HepG2 (cell line): ENCODE data around the gene LURAP1L. TPM values are rescaled to one million over a fixed set of nuclear protein-coding genes. Genes with fewer than 3 reads are reported as not detected.
A peak's percentile ranks its signal among the peaks of the same experiment; 100 is the strongest.

Experiments used
- ARNT2 ChIP-seq: sonication (generic); formaldehyde crosslinking; IDR thresholded peaks from 2 replicates; pipeline ENCODE4 v1.8.0; 2022; ENCODE audit warnings: mild to moderate bottlenecking, low read depth, missing genetic modification reagents, moderate library complexity
- CREM ChIP-seq, 2 experiments: sonication (generic) in 1 of 2; formaldehyde crosslinking in 1 of 2; IDR thresholded peaks; 2 replicates each; pipeline versions ENCODE4 v1.4.0 to v1.6.1; 2016 to 2020; ENCODE audit warnings: antibody characterized with exemption in 1 of 2, mild to moderate bottlenecking in 1 of 2, missing genetic modification reagents in 1 of 2
- EED ChIP-seq: sonication (generic); formaldehyde crosslinking; IDR thresholded peaks from 2 replicates; pipeline ENCODE4 v1.5.0; 2020; ENCODE audit warnings: mild to moderate bottlenecking, missing genetic modification reagents
- ESRRA ChIP-seq: sonication (generic); formaldehyde crosslinking; IDR thresholded peaks from 2 replicates; pipeline ENCODE4 v1.5.1; 2020; ENCODE audit warnings: mild to moderate bottlenecking, low read depth, missing genetic modification reagents
- FOXK2 ChIP-seq: fragments of 450-650 bp; IDR thresholded peaks from 2 replicates; pipeline ENCODE4 v1.6.1; 2016
- FOXM1 ChIP-seq: sonication (generic); formaldehyde crosslinking; IDR thresholded peaks from 2 replicates; pipeline ENCODE4 v1.5.0; 2020; ENCODE audit warnings: missing genetic modification reagents
- GATAD2A ChIP-seq: IDR thresholded peaks from 2 replicates; pipeline ENCODE4 v1.6.1; 2016
- JARID2 ChIP-seq: sonication (generic); formaldehyde crosslinking; IDR thresholded peaks from 2 replicates; pipeline ENCODE4 v1.8.1; 2023; ENCODE audit warnings: missing genetic modification reagents, inconsistent platforms; ENCODE audit not compliant: insufficient replicate concordance
- NCOA2 ChIP-seq: sonication (generic); formaldehyde crosslinking; IDR thresholded peaks from 2 replicates; pipeline ENCODE4 v1.8.0; 2022; ENCODE audit warnings: inconsistent platforms
- NFRKB ChIP-seq: fragments of 450-650 bp; IDR thresholded peaks from 2 replicates; pipeline ENCODE4 v1.6.1; 2017
- SMARCE1 ChIP-seq: fragments of 450-650 bp; IDR thresholded peaks from 2 replicates; pipeline ENCODE4 v1.6.1; 2017; ENCODE audit warnings: borderline replicate concordance
- TAF1 ChIP-seq: sonication (generic); formaldehyde crosslinking; IDR thresholded peaks from 2 replicates; pipeline ENCODE4 v1.4.0; 2020; ENCODE audit warnings: missing genetic modification reagents
- ZFP36 ChIP-seq: fragments of 150-350 bp; IDR thresholded peaks from 2 replicates; pipeline ENCODE4 v1.6.1; 2018; ENCODE audit warnings: borderline replicate concordance, low read length, low read depth; ENCODE audit not compliant: partially characterized antibody
- ZFP37 ChIP-seq: sonication (generic); formaldehyde crosslinking; IDR thresholded peaks from 2 replicates; pipeline ENCODE4 v1.4.0; 2020; ENCODE audit warnings: missing genetic modification reagents, borderline replicate concordance
- ZKSCAN1 ChIP-seq: fragments of 150-350 bp; IDR thresholded peaks from 2 replicates; pipeline ENCODE4 v1.6.1; 2014; ENCODE audit warnings: low read length
- ZNF136 ChIP-seq: sonication (generic); formaldehyde crosslinking; IDR thresholded peaks from 2 replicates; pipeline ENCODE4 v1.8.1; 2022; ENCODE audit warnings: low read depth, mild to moderate bottlenecking, moderate library complexity, missing genetic modification reagents
- ZNF207 ChIP-seq: fragments of 450-650 bp; IDR thresholded peaks from 2 replicates; pipeline ENCODE4 v1.6.1; 2016; ENCODE audit warnings: antibody characterized with exemption, borderline replicate concordance
- ZNF451 ChIP-seq: sonication (generic); formaldehyde crosslinking; IDR thresholded peaks from 2 replicates; pipeline ENCODE4 v1.5.0; 2020; ENCODE audit warnings: mild to moderate bottlenecking, missing genetic modification reagents
- ZNF550 ChIP-seq: sonication (generic); formaldehyde crosslinking; IDR thresholded peaks from 2 replicates; pipeline ENCODE4 v1.4.0; 2020; ENCODE audit warnings: mild to moderate bottlenecking, missing genetic modification reagents, borderline replicate concordance
- ZNF720 ChIP-seq: sonication (generic); formaldehyde crosslinking; IDR thresholded peaks from 2 replicates; pipeline ENCODE4 v1.4.0; 2020; ENCODE audit warnings: missing genetic modification reagents
- ZNF816 ChIP-seq: sonication (generic); formaldehyde crosslinking; IDR thresholded peaks from 2 replicates; pipeline ENCODE4 v1.8.0; 2022; ENCODE audit warnings: missing genetic modification reagents, mild to moderate bottlenecking, borderline replicate concordance
- ZSCAN30 ChIP-seq: sonication (generic); formaldehyde crosslinking; IDR thresholded peaks from 2 replicates; pipeline ENCODE4 v1.5.0; 2020; ENCODE audit warnings: mild to moderate bottlenecking, missing genetic modification reagents
- polyA plus RNA-seq, 8 experiments: library from polyadenylated mRNA; depleted of rRNA in 3 of 8; stranded (reverse) in 7 of 8; unstranded in 1 of 8; fragments of >200 nt; fragmentation: Illumina TruSeq in 4 of 8; extraction: Trizol in 4 of 8; gene quantifications; 2 replicates each; pipeline versions ENCODE4 v1.2.1 to v1.2.3, GENCODE V29; 2011 to 2016; ENCODE audit warnings: low read depth in 4 of 8, missing spikeins in 1 of 8, mixed read lengths in 1 of 8; ENCODE audit not compliant: insufficient read depth in 1 of 8
- total RNA-seq, 5 experiments: library from RNA; depleted of rRNA; stranded (reverse); fragments of >200 nt; fragmentation: Illumina TruSeq; extraction: Trizol; gene quantifications; 2 replicates each; pipeline ENCODE4 v1.2.3, GENCODE V29; 2016; ENCODE audit warnings: low read depth in 1 of 5
- TF ChIP-seq, protein P1 (sequence below): sonication (generic); formaldehyde crosslinking; IDR thresholded peaks from 2 replicates; pipeline ENCODE4 v1.4.0; 2020; ENCODE audit warnings: mild to moderate bottlenecking, missing genetic modification reagents
- TF ChIP-seq, protein P2 (sequence below): sonication (generic); formaldehyde crosslinking; IDR thresholded peaks from 2 replicates; pipeline ENCODE4 v1.5.0; 2020; ENCODE audit warnings: mild to moderate bottlenecking, missing genetic modification reagents
- TF ChIP-seq, protein P3 (sequence below): sonication (generic); formaldehyde crosslinking; IDR thresholded peaks from 2 replicates; pipeline ENCODE4 v1.5.1; 2020; ENCODE audit warnings: mild to moderate bottlenecking, missing genetic modification reagents, borderline replicate concordance

The LURAP1L gene
- total and polyA plus RNA-seq, 2 of the 13 experiments (the other 11 are each of a cell fraction or from before 2014, with no cell fraction given): 6.7 to 16.6 TPM

- TF ChIP-seq ESRRA (no peak), SMARCE1 (no peak), FOXM1 (CRISPR knock-in tag) (no peak), NFRKB (no peak), FOXK2 (no peak), ZNF816 (CRISPR knock-in tag) (no peak; the same call in 1 of the 2 replicates), ZNF720 (no peak), CREM (IDR thresholded peaks at IDR 0.05) (peak; percentile 61), CREM (CRISPR knock-in tag; IDR thresholded peaks at IDR 0.05) (no peak), ZNF136 (CRISPR knock-in tag) (no peak), GATAD2A (CRISPR knock-in tag) (peak; percentile 93), ZNF451 (CRISPR knock-in tag) (no peak), ZSCAN30 (no peak), ZFP36 (no peak), TAF1 (CRISPR knock-in tag) (no peak), JARID2 (CRISPR knock-in tag) (no peak), EED (CRISPR knock-in tag) (no peak), ZNF550 (CRISPR knock-in tag) (no peak), NCOA2 (peak; percentile 74), ZNF207 (no peak), ZFP37 (no peak), ARNT2 (no peak), ZKSCAN1 (no peak)
- TF ChIP-seq, protein P1, sequence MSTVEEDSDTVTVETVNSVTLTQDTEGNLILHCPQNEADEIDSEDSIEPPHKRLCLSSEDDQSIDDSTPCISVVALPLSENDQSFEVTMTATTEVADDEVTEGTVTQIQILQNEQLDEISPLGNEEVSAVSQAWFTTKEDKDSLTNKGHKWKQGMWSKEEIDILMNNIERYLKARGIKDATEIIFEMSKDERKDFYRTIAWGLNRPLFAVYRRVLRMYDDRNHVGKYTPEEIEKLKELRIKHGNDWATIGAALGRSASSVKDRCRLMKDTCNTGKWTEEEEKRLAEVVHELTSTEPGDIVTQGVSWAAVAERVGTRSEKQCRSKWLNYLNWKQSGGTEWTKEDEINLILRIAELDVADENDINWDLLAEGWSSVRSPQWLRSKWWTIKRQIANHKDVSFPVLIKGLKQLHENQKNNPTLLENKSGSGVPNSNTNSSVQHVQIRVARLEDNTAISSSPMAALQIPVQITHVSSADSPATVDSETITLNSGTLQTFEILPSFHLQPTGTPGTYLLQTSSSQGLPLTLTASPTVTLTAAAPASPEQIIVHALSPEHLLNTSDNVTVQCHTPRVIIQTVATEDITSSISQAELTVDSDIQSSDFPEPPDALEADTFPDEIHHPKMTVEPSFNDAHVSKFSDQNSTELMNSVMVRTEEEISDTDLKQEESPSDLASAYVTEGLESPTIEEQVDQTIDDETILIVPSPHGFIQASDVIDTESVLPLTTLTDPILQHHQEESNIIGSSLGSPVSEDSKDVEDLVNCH (CRISPR knock-in tag): no peak
- TF ChIP-seq, protein P2, sequence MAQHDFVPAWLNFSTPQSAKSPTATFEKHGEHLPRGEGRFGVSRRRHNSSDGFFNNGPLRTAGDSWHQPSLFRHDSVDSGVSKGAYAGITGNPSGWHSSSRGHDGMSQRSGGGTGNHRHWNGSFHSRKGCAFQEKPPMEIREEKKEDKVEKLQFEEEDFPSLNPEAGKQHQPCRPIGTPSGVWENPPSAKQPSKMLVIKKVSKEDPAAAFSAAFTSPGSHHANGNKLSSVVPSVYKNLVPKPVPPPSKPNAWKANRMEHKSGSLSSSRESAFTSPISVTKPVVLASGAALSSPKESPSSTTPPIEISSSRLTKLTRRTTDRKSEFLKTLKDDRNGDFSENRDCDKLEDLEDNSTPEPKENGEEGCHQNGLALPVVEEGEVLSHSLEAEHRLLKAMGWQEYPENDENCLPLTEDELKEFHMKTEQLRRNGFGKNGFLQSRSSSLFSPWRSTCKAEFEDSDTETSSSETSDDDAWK (CRISPR knock-in tag): no peak
- TF ChIP-seq, protein P3, sequence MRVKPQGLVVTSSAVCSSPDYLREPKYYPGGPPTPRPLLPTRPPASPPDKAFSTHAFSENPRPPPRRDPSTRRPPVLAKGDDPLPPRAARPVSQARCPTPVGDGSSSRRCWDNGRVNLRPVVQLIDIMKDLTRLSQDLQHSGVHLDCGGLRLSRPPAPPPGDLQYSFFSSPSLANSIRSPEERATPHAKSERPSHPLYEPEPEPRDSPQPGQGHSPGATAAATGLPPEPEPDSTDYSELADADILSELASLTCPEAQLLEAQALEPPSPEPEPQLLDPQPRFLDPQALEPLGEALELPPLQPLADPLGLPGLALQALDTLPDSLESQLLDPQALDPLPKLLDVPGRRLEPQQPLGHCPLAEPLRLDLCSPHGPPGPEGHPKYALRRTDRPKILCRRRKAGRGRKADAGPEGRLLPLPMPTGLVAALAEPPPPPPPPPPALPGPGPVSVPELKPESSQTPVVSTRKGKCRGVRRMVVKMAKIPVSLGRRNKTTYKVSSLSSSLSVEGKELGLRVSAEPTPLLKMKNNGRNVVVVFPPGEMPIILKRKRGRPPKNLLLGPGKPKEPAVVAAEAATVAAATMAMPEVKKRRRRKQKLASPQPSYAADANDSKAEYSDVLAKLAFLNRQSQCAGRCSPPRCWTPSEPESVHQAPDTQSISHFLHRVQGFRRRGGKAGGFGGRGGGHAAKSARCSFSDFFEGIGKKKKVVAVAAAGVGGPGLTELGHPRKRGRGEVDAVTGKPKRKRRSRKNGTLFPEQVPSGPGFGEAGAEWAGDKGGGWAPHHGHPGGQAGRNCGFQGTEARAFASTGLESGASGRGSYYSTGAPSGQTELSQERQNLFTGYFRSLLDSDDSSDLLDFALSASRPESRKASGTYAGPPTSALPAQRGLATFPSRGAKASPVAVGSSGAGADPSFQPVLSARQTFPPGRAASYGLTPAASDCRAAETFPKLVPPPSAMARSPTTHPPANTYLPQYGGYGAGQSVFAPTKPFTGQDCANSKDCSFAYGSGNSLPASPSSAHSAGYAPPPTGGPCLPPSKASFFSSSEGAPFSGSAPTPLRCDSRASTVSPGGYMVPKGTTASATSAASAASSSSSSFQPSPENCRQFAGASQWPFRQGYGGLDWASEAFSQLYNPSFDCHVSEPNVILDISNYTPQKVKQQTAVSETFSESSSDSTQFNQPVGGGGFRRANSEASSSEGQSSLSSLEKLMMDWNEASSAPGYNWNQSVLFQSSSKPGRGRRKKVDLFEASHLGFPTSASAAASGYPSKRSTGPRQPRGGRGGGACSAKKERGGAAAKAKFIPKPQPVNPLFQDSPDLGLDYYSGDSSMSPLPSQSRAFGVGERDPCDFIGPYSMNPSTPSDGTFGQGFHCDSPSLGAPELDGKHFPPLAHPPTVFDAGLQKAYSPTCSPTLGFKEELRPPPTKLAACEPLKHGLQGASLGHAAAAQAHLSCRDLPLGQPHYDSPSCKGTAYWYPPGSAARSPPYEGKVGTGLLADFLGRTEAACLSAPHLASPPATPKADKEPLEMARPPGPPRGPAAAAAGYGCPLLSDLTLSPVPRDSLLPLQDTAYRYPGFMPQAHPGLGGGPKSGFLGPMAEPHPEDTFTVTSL (CRISPR knock-in tag): peak; percentile 92
Observed at GRCh38 chr9:12816656-12817101, 41.9 kb downstream of the LURAP1L start (continued).
